GM19455 (cell line): ENCODE data around the gene PNPT1.
"Not testable (repeated sequence)": the region's sequence is repeated elsewhere in the genome, so short reads cannot be mapped to it uniquely, and the experiment has no call there.

Experiments
- ATAC-seq: cut with Tn5 transposase; IDR thresholded peaks from one replicate; pipeline ENCODE4 v1.9.1; 2021; ENCODE audit not compliant: unreplicated experiment

PNPT1 gene

GRCh38 chr2:55601849-55602248 is 91.8 kb downstream of the PNPT1 start:
- no peak for ATAC-seq

- ATAC-seq, result no peak
Observed at GRCh38 chr2:55598056-55598795, 95.4 kb downstream of the PNPT1 start.

GRCh38 chr2:55596795-55597194 is 96.8 kb downstream of the PNPT1 start:
- not testable (repeated sequence) for ATAC-seq

- ATAC-seq, result no peak
Observed at GRCh38 chr2:55595536-55595935, 98.1 kb downstream of the PNPT1 start.

GRCh38 chr2:55592130-55592529 is 101.5 kb downstream of the PNPT1 start:
- no peak for ATAC-seq

- no peak for ATAC-seq
Observed at GRCh38 chr2:55590810-55591440, 102.7 kb downstream of the PNPT1 start.

GRCh38 chr2:55585451-55586080 is 108.1 kb downstream of the PNPT1 start:
- ATAC-seq, result no peak
